ENCODE measurements around the gene MGP.

DNA sequence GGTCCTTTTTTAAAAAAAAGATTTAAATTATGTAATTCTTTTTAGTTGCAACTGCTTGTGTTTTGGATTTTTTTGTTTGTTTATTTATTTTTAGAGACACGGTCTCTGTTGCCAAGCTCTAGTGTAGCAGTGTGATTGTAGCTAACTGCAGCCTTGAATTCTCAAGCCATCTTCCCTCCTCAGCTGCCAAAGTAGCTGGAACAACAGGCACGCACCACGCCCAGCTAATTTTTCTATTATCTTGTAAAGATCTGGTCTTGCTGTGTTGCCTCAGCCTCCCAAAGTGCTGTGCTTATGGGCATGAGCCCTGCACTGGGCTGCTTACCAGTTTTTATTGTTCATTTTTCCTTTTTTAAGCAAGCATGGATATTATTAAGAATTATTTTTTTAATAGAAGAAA, 31.7 kb downstream of the MGP start:
- TF ChIP-seq POLR2AphosphoS5 (IDR thresholded peaks at IDR 0.05) (no peak), POLR2A (IDR thresholded peaks at IDR 0.05; ENCODE audit: low read depth) (no peak), EP300 (IDR thresholded peaks at IDR 0.05) (no peak)

All from esophagus muscularis mucosa (tissue), 3 donors.